GM06990 (cell line): ENCODE data around the gene RTCB.
"Not testable (repeated sequence)": the region's sequence is repeated elsewhere in the genome, so short reads cannot be mapped to it uniquely, and the experiment has no call there.

Source experiments
- DNase-seq: peaks from one replicate; pipeline ENCODE4 v3.0.0-alpha.2; 2011; ENCODE audit not compliant: insufficient read length; ENCODE audit errors: extremely low read depth
- H3K27me3 ChIP-seq: replicated peaks from 2 replicates; pipeline ENCODE4 v1.6.0; 2011; ENCODE audit warnings: low read length; ENCODE audit not compliant: control insufficient read depth, insufficient read depth
- H3K36me3 ChIP-seq: 2 replicates; pipeline ENCODE4 v1.5.1; 2011; ENCODE audit warnings: low read length; ENCODE audit not compliant: control insufficient read depth, insufficient read depth
- H3K4me3 ChIP-seq: replicated peaks from 2 replicates; pipeline ENCODE4 v1.5.1; 2011; ENCODE audit warnings: low read depth, mild to moderate bottlenecking, control low read depth, low read length
- TF ChIP-seq, protein P1 (sequence below): IDR thresholded peaks from 2 replicates; pipeline ENCODE4 v1.5.1; 2011; ENCODE audit warnings: low read length, control low read depth, mild to moderate bottlenecking, inconsistent platforms; ENCODE audit not compliant: insufficient read depth, poor library complexity, severe bottlenecking

The RTCB gene

DNA sequence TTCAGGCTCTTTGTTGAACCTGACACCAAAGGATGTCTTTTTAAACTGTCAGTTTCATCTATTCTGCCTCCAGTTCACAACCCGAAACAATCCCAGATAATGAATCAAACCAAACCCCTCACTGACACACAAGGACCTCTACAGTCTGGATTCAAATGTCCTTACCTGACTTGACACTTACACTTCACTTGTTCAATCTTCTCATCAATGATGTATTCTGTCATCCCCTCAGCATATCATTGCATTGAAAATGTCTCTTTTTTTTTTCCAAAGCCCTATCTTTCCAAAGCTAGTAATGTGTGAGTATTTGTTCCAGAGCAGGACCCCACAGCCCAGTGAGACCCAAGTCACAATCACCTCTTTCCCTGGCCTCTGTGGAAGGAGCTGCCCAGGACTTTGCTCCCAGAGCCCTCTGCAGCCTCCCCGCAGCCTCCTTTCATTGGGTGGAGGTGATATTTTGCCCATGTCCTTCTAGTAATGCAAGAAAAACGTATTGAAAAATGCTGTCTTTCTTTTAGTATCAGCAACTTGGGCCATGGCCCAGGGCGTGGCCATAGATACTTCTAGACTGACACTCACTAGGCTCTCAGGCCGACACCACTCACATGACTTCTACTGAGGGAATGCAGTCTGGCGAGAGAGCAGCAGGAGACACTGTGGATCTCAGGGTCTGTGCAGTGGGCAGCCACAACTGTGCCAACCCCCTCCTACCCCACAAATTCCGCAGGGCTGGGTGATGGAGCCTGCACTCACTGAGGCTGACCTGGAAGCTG, 36.2 kb downstream of the RTCB start:
- Histone ChIP-seq H3K4me3 (no peak overlapping the region), H3K27me3 (no peaks in the 10 kb centered on the region), H3K36me3 (no peaks in the 10 kb centered on the region)
- DNase-seq, result no peak
- TF ChIP-seq, protein P1, sequence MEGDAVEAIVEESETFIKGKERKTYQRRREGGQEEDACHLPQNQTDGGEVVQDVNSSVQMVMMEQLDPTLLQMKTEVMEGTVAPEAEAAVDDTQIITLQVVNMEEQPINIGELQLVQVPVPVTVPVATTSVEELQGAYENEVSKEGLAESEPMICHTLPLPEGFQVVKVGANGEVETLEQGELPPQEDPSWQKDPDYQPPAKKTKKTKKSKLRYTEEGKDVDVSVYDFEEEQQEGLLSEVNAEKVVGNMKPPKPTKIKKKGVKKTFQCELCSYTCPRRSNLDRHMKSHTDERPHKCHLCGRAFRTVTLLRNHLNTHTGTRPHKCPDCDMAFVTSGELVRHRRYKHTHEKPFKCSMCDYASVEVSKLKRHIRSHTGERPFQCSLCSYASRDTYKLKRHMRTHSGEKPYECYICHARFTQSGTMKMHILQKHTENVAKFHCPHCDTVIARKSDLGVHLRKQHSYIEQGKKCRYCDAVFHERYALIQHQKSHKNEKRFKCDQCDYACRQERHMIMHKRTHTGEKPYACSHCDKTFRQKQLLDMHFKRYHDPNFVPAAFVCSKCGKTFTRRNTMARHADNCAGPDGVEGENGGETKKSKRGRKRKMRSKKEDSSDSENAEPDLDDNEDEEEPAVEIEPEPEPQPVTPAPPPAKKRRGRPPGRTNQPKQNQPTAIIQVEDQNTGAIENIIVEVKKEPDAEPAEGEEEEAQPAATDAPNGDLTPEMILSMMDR, result no peak

DNA sequence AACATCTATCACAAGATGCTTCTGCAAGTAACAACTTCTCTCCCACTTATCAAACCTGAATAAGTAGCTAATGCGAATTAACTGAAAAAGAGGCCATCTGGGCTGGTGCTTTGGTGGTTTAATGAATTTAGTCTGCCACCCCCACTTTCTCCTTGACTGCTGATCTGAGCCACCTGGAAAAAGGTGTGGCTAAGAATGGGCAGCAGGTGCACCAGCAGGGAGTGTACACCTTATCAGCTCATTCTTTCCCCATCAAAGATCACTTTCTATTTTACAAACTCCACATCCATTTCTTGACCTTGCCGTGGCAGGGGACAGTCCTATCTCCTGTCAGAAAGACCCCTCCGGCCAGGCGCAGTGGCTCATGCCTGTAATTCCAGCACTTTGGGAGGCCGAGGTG, 47.8 kb downstream of the RTCB start:
- Histone ChIP-seq H3K4me3 (no peak overlapping the region), H3K27me3 (no peaks in the 10 kb centered on the region), H3K36me3 (no peaks in the 10 kb centered on the region)
- TF ChIP-seq, protein P1, result no peak
- DNase-seq, result no peak

DNA sequence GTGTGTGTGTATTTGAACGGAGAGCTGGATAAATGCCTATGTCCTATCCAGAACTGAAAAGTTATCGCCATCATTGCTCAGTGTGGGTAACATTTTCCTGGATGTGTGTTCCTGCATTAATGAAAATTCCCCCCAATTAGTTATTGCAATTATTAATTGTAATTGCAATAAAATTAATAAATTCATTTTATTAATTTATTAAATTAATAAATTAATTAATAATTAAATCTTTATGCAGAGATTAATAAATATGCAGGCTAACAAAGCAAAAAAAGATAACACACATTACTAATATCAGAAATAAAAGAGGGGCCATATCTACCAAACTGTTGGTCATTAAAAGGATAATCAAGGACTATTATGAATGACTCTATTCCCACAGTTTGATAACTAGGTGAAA, 50.8 kb downstream of the RTCB start:
- no peak for DNase-seq
- Histone ChIP-seq H3K4me3 (no peak overlapping the region), H3K27me3 (no peaks in the 10 kb centered on the region), H3K36me3 (no peaks in the 10 kb centered on the region)
- TF ChIP-seq, protein P1, result no peak

DNA sequence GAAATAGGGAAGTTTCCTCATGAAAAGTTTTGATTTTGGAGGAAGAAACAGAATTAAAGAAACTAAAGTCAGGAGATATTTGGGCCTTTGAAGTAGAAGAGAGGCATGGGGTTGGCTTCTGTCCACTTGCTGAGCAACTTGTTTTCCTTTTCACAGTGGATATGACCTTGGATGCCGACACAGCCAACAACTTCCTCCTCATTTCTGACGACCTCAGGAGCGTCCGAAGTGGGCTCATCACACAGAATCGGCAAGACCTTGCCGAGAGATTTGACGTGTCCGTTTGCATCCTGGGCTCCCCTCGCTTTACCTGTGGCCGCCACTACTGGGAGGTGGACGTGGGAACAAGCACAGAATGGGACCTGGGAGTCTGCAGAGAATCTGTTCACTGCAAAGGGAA, 52.0 kb downstream of the RTCB start:
- DNase-seq, H3K27me3 ChIP-seq, H3K4me3 ChIP-seq, H3K36me3 ChIP-seq: not testable (repeated sequence)

DNA sequence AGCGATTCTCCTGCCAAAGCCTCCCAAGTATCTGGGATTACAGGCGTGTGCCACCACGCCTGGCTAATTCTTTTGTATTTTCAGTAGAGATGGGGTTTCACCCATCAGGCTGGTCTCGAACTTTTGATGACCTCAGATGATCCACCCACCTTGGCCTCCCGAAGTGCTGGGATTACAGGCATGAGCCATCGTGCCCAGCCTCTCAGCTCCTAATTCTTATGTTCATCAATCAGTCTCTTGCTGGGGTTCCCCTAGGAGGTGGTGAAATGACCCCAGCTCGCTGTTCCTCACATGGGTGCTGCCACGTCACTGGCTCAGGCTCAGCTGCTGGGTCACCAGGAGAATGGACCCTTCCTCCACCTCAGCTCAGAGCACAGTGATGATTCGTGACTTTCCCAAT, 54.5 kb downstream of the RTCB start, which contains the start of gene RFPL3:
TSS of gene RFPL3 (plus strand) at position 301 of the 400 bp plus-strand sequence. CDS start 205 bp downstream, outside the sequence.
- not testable (repeated sequence) for H3K27me3 ChIP-seq, H3K36me3 ChIP-seq, H3K4me3 ChIP-seq, DNase-seq

DNA sequence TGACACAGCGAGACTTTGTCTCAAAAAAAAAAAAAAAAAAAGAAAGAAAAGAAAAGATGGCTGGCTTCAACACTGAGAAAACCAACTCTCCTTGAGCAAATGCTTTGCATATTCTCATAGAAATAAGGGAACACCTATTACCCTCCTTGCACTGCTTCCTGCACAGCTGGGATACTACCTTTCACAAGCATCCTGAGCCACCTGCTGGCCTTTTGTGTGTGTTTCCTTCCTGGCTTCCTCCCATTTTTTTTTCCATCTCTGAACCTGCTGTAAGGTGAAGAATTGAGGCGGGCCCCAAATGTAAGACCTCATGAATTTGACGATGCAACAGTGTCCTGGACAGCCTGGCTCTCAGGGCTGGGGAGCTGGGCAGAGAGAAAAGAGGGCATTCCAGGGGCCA, 56.3 kb downstream of the RTCB start:
- no peak for DNase-seq
- H3K36me3 ChIP-seq, result no peaks in the 10 kb centered on the region
- no peaks in the 10 kb centered on the region for H3K27me3 ChIP-seq
- TF ChIP-seq, protein P1, result no peak
- no peak overlapping the region for H3K4me3 ChIP-seq
